H9 (cell line): ENCODE results near the gene PLA1A. TPM values are rescaled to one million over a fixed set of nuclear protein-coding genes. Genes with fewer than 3 reads are reported as not detected.

Experiments
- DNase-seq: peaks from one replicate; pipeline ENCODE4 v3.0.0-alpha.2; 2017
- H2AFZ ChIP-seq: one replicate; pipeline ENCODE4 v1.6.1; 2013; ENCODE audit warnings: mild to moderate bottlenecking, low read length, control low read depth, moderate library complexity
- H2AK5ac ChIP-seq: 2 replicates; pipeline ENCODE4 v1.6.1; 2013; ENCODE audit warnings: low read length, control low read depth, mixed read lengths; ENCODE audit not compliant: insufficient read length
- H2BK120ac ChIP-seq: one replicate; pipeline ENCODE4 v1.6.1; 2013; ENCODE audit warnings: low read depth, mild to moderate bottlenecking, low read length, control low read depth, inconsistent platforms; ENCODE audit not compliant: poor library complexity, severe bottlenecking
- H2BK12ac ChIP-seq: 2 replicates; pipeline ENCODE4 v1.6.1; 2013; ENCODE audit warnings: low read length, control low read depth, mixed read lengths, low read depth; ENCODE audit not compliant: insufficient read length
- H2BK15ac ChIP-seq: 2 replicates; pipeline ENCODE4 v1.6.1; 2013; ENCODE audit warnings: low read depth, low read length, control low read depth
- H2BK20ac ChIP-seq: one replicate; pipeline ENCODE4 v1.6.1; 2013; ENCODE audit warnings: low read depth, mild to moderate bottlenecking, low read length, control low read depth, inconsistent platforms; ENCODE audit not compliant: poor library complexity, severe bottlenecking
- H2BK5ac ChIP-seq: 2 replicates; pipeline ENCODE4 v1.6.1; 2013; ENCODE audit warnings: low read length, control low read depth, mixed read lengths; ENCODE audit not compliant: insufficient read length
- H3K14ac ChIP-seq: 2 replicates; pipeline ENCODE4 v1.6.1; 2013; ENCODE audit warnings: low read length, control low read depth; ENCODE audit not compliant: insufficient read depth
- H3K18ac ChIP-seq: 2 replicates; pipeline ENCODE4 v1.6.1; 2013; ENCODE audit warnings: low read depth, mild to moderate bottlenecking, mixed read lengths, low read length, control low read depth; ENCODE audit not compliant: insufficient read length
- H3K23ac ChIP-seq: 2 replicates; pipeline ENCODE4 v1.6.1; 2013; ENCODE audit warnings: low read length, control low read depth, mixed read lengths, low read depth; ENCODE audit not compliant: insufficient read length
- H3K23me2 ChIP-seq: 2 replicates; pipeline ENCODE4 v1.6.1; 2013; ENCODE audit warnings: low read depth, mild to moderate bottlenecking, mixed read lengths, low read length, control low read depth; ENCODE audit not compliant: insufficient read length, poor library complexity, severe bottlenecking
- H3K27ac ChIP-seq: 2 replicates; pipeline ENCODE4 v1.5.1; 2013; ENCODE audit warnings: low read length, control low read depth, mixed read lengths, low read depth; ENCODE audit not compliant: insufficient read length
- H3K27me3 ChIP-seq: 2 replicates; pipeline ENCODE4 v1.6.1; 2013; ENCODE audit warnings: low read length, control low read depth, inconsistent platforms; ENCODE audit not compliant: insufficient read depth
- H3K4ac ChIP-seq: 2 replicates; pipeline ENCODE4 v1.6.1; 2013; ENCODE audit warnings: low read depth, mild to moderate bottlenecking, control low read depth, inconsistent platforms, low read length, moderate library complexity
- H3K4me1 ChIP-seq: 2 replicates; pipeline ENCODE4 v1.6.1; 2013; ENCODE audit warnings: low read length, control low read depth, inconsistent platforms; ENCODE audit not compliant: insufficient read depth
- H3K4me2 ChIP-seq: 2 replicates; pipeline ENCODE4 v1.6.1; 2013; ENCODE audit warnings: low read length, control low read depth, mixed read lengths; ENCODE audit not compliant: insufficient read length, insufficient read depth
- H3K56ac ChIP-seq: 2 replicates; pipeline ENCODE4 v1.6.1; 2013; ENCODE audit warnings: low read depth, mild to moderate bottlenecking, mixed read lengths, low read length, control low read depth; ENCODE audit not compliant: insufficient read length
- H3K79me1 ChIP-seq: 2 replicates; pipeline ENCODE4 v1.6.1; 2013; ENCODE audit warnings: low read depth, mild to moderate bottlenecking, moderate library complexity, low read length, control low read depth, inconsistent platforms; ENCODE audit not compliant: insufficient read depth, poor library complexity, severe bottlenecking
- H3K79me2 ChIP-seq: 2 replicates; pipeline ENCODE4 v1.6.1; 2013; ENCODE audit warnings: low read length, control low read depth, inconsistent platforms; ENCODE audit not compliant: insufficient read depth
- H3K9ac ChIP-seq: 2 replicates; pipeline ENCODE4 v1.6.1; 2013; ENCODE audit warnings: low read length, control low read depth, mixed read lengths; ENCODE audit not compliant: insufficient read length; ENCODE audit errors: extremely low read depth
- H3K9me3 ChIP-seq: one replicate; pipeline ENCODE4 v1.6.1; 2013; ENCODE audit warnings: low read depth, low read length, inconsistent platforms; ENCODE audit not compliant: control insufficient read depth
- H3T11ph ChIP-seq: one replicate; pipeline ENCODE4 v1.6.1; 2013; ENCODE audit warnings: mild to moderate bottlenecking, low read length, control low read depth, inconsistent platforms
- H4K20me1 ChIP-seq: one replicate; pipeline ENCODE4 v1.6.1; 2013; ENCODE audit not compliant: control insufficient read depth, insufficient read length, insufficient read depth
- H4K5ac ChIP-seq: 2 replicates; pipeline ENCODE4 v1.6.1; 2013; ENCODE audit warnings: low read depth, mild to moderate bottlenecking, mixed read lengths, low read length, control low read depth; ENCODE audit not compliant: insufficient read length
- H4K8ac ChIP-seq: replicated peaks from 2 replicates; pipeline ENCODE4 v1.6.1; 2013; ENCODE audit warnings: low read length, control low read depth, mixed read lengths, low read depth; ENCODE audit not compliant: insufficient read length
- H4K91ac ChIP-seq: 2 replicates; pipeline ENCODE4 v1.6.1; 2013; ENCODE audit warnings: low read depth, mild to moderate bottlenecking, moderate library complexity, mixed read lengths, low read length, control low read depth; ENCODE audit not compliant: insufficient read length
- H3K27ac Mint-ChIP-seq, 3 experiments: 2 replicates in 2 of 3; 3 replicates in 1 of 3; pipeline ENCODE4 v1.8.0; 2020 to 2021; ENCODE audit warnings: mixed read lengths in 3 of 3, mild to moderate bottlenecking in 1 of 3, moderate library complexity in 1 of 3
- H3K27me3 Mint-ChIP-seq: 2 replicates; pipeline ENCODE4 v1.8.0; 2021; ENCODE audit warnings: low read depth, mild to moderate bottlenecking, moderate library complexity, mixed read lengths
- H3K36me3 Mint-ChIP-seq, 3 experiments: 2 replicates in 2 of 3; 3 replicates in 1 of 3; pipeline ENCODE4 v1.8.0; 2020 to 2021; ENCODE audit warnings: low read depth in 3 of 3, mixed read lengths in 3 of 3; ENCODE audit not compliant: insufficient read depth in 1 of 3
- H3K4me1 Mint-ChIP-seq, 2 experiments: 2 replicates each; pipeline ENCODE4 v1.8.0; 2020; ENCODE audit warnings: mixed read lengths in 2 of 2
- H3K4me3 Mint-ChIP-seq, 2 experiments: 2 replicates in 1 of 2; 3 replicates in 1 of 2; pipeline ENCODE4 v1.8.0; 2020 to 2021; ENCODE audit warnings: mild to moderate bottlenecking in 2 of 2, mixed read lengths in 2 of 2, moderate library complexity in 1 of 2
- H3K9me3 Mint-ChIP-seq, 2 experiments: 2 replicates in 1 of 2; 3 replicates in 1 of 2; pipeline ENCODE4 v1.8.0; 2020; ENCODE audit warnings: mild to moderate bottlenecking in 2 of 2, mixed read lengths in 2 of 2, moderate library complexity in 1 of 2
- WGBS: extraction: QIAGEN DNeasy Blood & Tissue Kit; methylation state at CpG from one replicate; pipeline ENCODE4 v1.1.7; 2013; ENCODE audit warnings: missing lambda C conversion rate, low lambda C conversion rate, mixed read lengths; ENCODE audit not compliant: insufficient read length; ENCODE audit errors: extremely low coverage; 5-methylcytosine and 5-hydroxymethylcytosine counted together
- total RNA-seq: library from RNA; stranded (reverse); gene quantifications from 2 replicates; pipeline ENCODE4 v1.2.1, GENCODE V29; 2021
- TF ChIP-seq, protein P1 (sequence below): fragments of 200-600 bp; sonication (generic); conservative IDR thresholded peaks from 3 replicates; pipeline ENCODE4 v1.8.0; 2021; ENCODE audit warnings: antibody characterized with exemption, mild to moderate bottlenecking

The PLA1A gene
- total RNA-seq, 1 experiment from 2014 or later, result not detected

DNA sequence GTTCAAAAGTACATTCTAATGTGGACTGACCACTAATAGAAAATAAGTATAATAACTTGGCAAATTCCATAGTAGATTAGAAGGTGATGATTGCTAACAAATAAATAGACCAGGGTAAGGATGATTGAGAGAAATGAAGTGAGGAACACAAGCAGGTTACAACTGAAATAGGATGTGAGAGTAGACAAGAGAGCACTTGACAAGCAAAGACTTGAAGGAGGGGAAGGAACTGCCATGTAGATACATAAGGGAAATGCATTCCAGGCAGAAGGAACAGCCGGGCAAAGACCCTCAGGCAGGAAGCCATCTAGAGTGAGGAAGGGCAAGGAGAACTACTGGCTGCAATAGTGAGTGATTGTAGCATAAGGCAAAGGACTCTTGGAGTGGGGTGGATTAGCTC, 5.0 kb downstream of the PLA1A start:
- H2AK5ac ChIP-seq, result no peak overlapping the region
- Mint-ChIP-seq H3K4me1 (peaks cover 10 to 15% of the 10 kb centered on the region in 2 experiments), H3K4me3 (no peak overlapping the region), H3K27me3 (no peaks in the 10 kb centered on the region), H3K9me3 (no peaks in the 10 kb centered on the region), H3K36me3 (no peaks in the 10 kb centered on the region), H3K27ac (no peak overlapping the region; a peak in 1 of 7 replicates)
- no peak overlapping the region for H2BK15ac ChIP-seq
- no peak overlapping the region for H2BK12ac ChIP-seq
- H4K91ac ChIP-seq, result no peak overlapping the region
- no CpG with 5 or more reads among the region's 1 CpG for WGBS
- H3K56ac ChIP-seq, result no peak overlapping the region
- H4K5ac ChIP-seq, result no peak overlapping the region
- H4K8ac ChIP-seq, result no peak overlapping the region
- H3T11ph ChIP-seq, result no peak overlapping the region
- no peak overlapping the region for H2BK20ac ChIP-seq
- no peak overlapping the region for H2BK5ac ChIP-seq
- no peak overlapping the region for H3K4me2 ChIP-seq
- no peak overlapping the region for H3K4ac ChIP-seq
- no peak overlapping the region for H2BK120ac ChIP-seq
- no peak for DNase-seq
- H3K14ac ChIP-seq, result no peak overlapping the region
- no peak overlapping the region for H3K27ac ChIP-seq
- no peaks in the 10 kb centered on the region for H4K20me1 ChIP-seq
- H3K4me1 ChIP-seq, result no peaks in the 10 kb centered on the region; the same call in 1 of the 2 replicates
- TF ChIP-seq, protein P1, sequence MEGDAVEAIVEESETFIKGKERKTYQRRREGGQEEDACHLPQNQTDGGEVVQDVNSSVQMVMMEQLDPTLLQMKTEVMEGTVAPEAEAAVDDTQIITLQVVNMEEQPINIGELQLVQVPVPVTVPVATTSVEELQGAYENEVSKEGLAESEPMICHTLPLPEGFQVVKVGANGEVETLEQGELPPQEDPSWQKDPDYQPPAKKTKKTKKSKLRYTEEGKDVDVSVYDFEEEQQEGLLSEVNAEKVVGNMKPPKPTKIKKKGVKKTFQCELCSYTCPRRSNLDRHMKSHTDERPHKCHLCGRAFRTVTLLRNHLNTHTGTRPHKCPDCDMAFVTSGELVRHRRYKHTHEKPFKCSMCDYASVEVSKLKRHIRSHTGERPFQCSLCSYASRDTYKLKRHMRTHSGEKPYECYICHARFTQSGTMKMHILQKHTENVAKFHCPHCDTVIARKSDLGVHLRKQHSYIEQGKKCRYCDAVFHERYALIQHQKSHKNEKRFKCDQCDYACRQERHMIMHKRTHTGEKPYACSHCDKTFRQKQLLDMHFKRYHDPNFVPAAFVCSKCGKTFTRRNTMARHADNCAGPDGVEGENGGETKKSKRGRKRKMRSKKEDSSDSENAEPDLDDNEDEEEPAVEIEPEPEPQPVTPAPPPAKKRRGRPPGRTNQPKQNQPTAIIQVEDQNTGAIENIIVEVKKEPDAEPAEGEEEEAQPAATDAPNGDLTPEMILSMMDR, result no peak
- H2AFZ ChIP-seq, result no peak overlapping the region
- no peak overlapping the region for H3K18ac ChIP-seq
- H3K9ac ChIP-seq, result no peak overlapping the region
- no peaks in the 10 kb centered on the region for H3K27me3 ChIP-seq
- no peaks in the 10 kb centered on the region for H3K79me2 ChIP-seq
- no peak overlapping the region for H3K23ac ChIP-seq
- no peaks in the 10 kb centered on the region for H3K23me2 ChIP-seq
- H3K79me1 ChIP-seq, result no peaks in the 10 kb centered on the region
- no peaks in the 10 kb centered on the region for H3K9me3 ChIP-seq
